KBM-7 (cell line): ENCODE results near the gene PACC1.

Experiments used
- DNase-seq: peaks from one replicate; pipeline ENCODE4 v3.0.0-alpha.2; 2015
- in situ Hi-C: fragments of 300-500 bp; cut with MboI; formaldehyde crosslinking; loops from 2 replicates; pipeline ENCODE4 v1.14.3; 2020; ENCODE audit warnings: low sequenced_read_pairs, low pct_unique_long_range_greater_than_20kb, mixed read lengths

The PACC1 gene

GRCh38 chr1:212414328-212415106 lies at the start of gene PACC1:
Gene PACC1, minus strand, starts transcription at chr1:212414886. Its CDS starts 129 bp downstream, at chr1:212414757.
- peak; percentile 99 for DNase-seq
- in situ Hi-C loops: no loop called here

GRCh38 chr1:212463565-212464285 lies 49.0 kb upstream of the PACC1 start:
- DNase-seq: no peak
- in situ Hi-C loops: loop anchor here (25.0 kb wide), 2 partner anchors 401 to 524 kb away; no protein-coding TSS in a partner anchor

- no peak for DNase-seq
- in situ Hi-C loops: loop anchor here (25.0 kb wide), 2 partner anchors 400 to 525 kb away; no protein-coding TSS in a partner anchor
These were observed 47.4 kb upstream of the PACC1 start for GRCh38 chr1:212461916-212462660.

- in situ Hi-C loops: loop anchor here (25.0 kb wide), 2 partner anchors 398 to 527 kb away; no protein-coding TSS in a partner anchor
These were observed 45.7 kb upstream of the PACC1 start for GRCh38 chr1:212460376-212460775.

GRCh38 chr1:212459656-212460055 lies 45.0 kb upstream of the PACC1 start:
- no peak for DNase-seq
- in situ Hi-C loops: loop anchor here (25.0 kb wide), 2 partner anchors 397 to 528 kb away; no protein-coding TSS in a partner anchor

More at GRCh38 chr1:212460376-212460775, 45.7 kb upstream of the PACC1 start:
- no peak for DNase-seq

GRCh38 chr1:212458817-212459216 lies 44.1 kb upstream of the PACC1 start:
- in situ Hi-C loops: loop anchor here (25.0 kb wide), 2 partner anchors 397 to 528 kb away; no protein-coding TSS in a partner anchor
- no peak for DNase-seq

GRCh38 chr1:212457740-212458338 lies 43.2 kb upstream of the PACC1 start:
- DNase-seq: peak; percentile 88
- in situ Hi-C loops: loop anchor here (25.0 kb wide), 2 partner anchors 396 to 529 kb away; no protein-coding TSS in a partner anchor

GRCh38 chr1:212455803-212456528 lies 41.3 kb upstream of the PACC1 start:
- in situ Hi-C loops: loop anchor here (25.0 kb wide), 2 partner anchors 394 to 531 kb away; no protein-coding TSS in a partner anchor
- DNase-seq: peak; percentile 85

GRCh38 chr1:212455401-212455800 lies 40.7 kb upstream of the PACC1 start:
- DNase-seq: no peak
- in situ Hi-C loops: loop anchor here (25.0 kb wide), 2 partner anchors 393 to 532 kb away; no protein-coding TSS in a partner anchor

GRCh38 chr1:212454741-212455140 lies 40.1 kb upstream of the PACC1 start:
- in situ Hi-C loops: loop anchor here (25.0 kb wide), 2 partner anchors 392 to 533 kb away; no protein-coding TSS in a partner anchor

GRCh38 chr1:212453156-212453857 lies 38.6 kb upstream of the PACC1 start:
- no peak for DNase-seq
- in situ Hi-C loops: loop anchor here (25.0 kb wide), 2 partner anchors 391 to 534 kb away; no protein-coding TSS in a partner anchor

More at GRCh38 chr1:212454741-212455140, 40.1 kb upstream of the PACC1 start:
- DNase-seq: no peak

- DNase-seq: no peak
- in situ Hi-C loops: loop anchor here (25.0 kb wide), 2 partner anchors 390 to 535 kb away; no protein-coding TSS in a partner anchor
These were observed 37.9 kb upstream of the PACC1 start for GRCh38 chr1:212452323-212453155.

GRCh38 chr1:212451416-212452322 lies 37.0 kb upstream of the PACC1 start:
- in situ Hi-C loops: loop anchor here (25.0 kb wide), 2 partner anchors 389 to 536 kb away; no protein-coding TSS in a partner anchor
- DNase-seq: no peak

GRCh38 chr1:212450331-212450881 lies 35.7 kb upstream of the PACC1 start:
- no peak for DNase-seq
- in situ Hi-C loops: loop anchor here (25.0 kb wide), 2 partner anchors 388 to 537 kb away; no protein-coding TSS in a partner anchor

GRCh38 chr1:212447478-212447877 lies 32.8 kb upstream of the PACC1 start:
- DNase-seq: no peak
- in situ Hi-C loops: no loop called here
